NCI-H1694 (cell line): ENCODE data around the gene RTCB.

ENCODE experiments used
- DNase-seq: peaks from one replicate; lab custom pipeline; 2025; lab: John Stamatoyannopoulos, UW

RTCB gene

GRCh38 chr22:32411829-32412592 is at the start of gene RTCB:
Gene RTCB (minus strand): TSS chr22:32412247. CDS start chr22:32412156, 91 bp downstream.
- peak; percentile 75 for DNase-seq

GRCh38 chr22:32457031-32457430 is 45.0 kb upstream of the RTCB start:
- no peak for DNase-seq

GRCh38 chr22:32448980-32449379 is 36.9 kb upstream of the RTCB start:
- no peak for DNase-seq

GRCh38 chr22:32446321-32446720 is 34.3 kb upstream of the RTCB start:
- DNase-seq: no peak

GRCh38 chr22:32444068-32444467 is 32.0 kb upstream of the RTCB start:
- DNase-seq: no peak

GRCh38 chr22:32430352-32430751 is 18.3 kb upstream of the RTCB start:
- DNase-seq: no peak

- no peak for DNase-seq
Measured at GRCh38 chr22:32426881-32427280, 14.8 kb upstream of the RTCB start.

GRCh38 chr22:32423664-32424063 is 11.6 kb upstream of the RTCB start:
- DNase-seq: no peak

GRCh38 chr22:32422062-32422461 is 10.0 kb upstream of the RTCB start:
- DNase-seq: no peak

GRCh38 chr22:32421484-32421883 is 9.4 kb upstream of the RTCB start:
- no peak for DNase-seq

- no peak for DNase-seq
Measured at GRCh38 chr22:32417906-32418305, 5.9 kb upstream of the RTCB start.

- DNase-seq: no peak
Measured at GRCh38 chr22:32416556-32417085, 4.6 kb upstream of the RTCB start.

GRCh38 chr22:32414191-32414590 is 2.1 kb upstream of the RTCB start:
- no peak for DNase-seq

GRCh38 chr22:32413719-32414118 is 1.7 kb upstream of the RTCB start:
- peak; percentile 1 for DNase-seq

- DNase-seq: no peak
Measured at GRCh38 chr22:32411402-32411801, 645 bp downstream of the RTCB start.

- no peak for DNase-seq
Measured at GRCh38 chr22:32410459-32410858, 1.6 kb downstream of the RTCB start.

- no peak for DNase-seq
Measured at GRCh38 chr22:32409977-32410376, 2.1 kb downstream of the RTCB start.

- no peak for DNase-seq
Measured at GRCh38 chr22:32407936-32408335, 4.1 kb downstream of the RTCB start.

GRCh38 chr22:32407312-32407711 is 4.7 kb downstream of the RTCB start:
- no peak for DNase-seq

GRCh38 chr22:32404021-32404420 is 8.0 kb downstream of the RTCB start:
- DNase-seq: no peak

- no peak for DNase-seq
Measured at GRCh38 chr22:32401486-32401885, 10.6 kb downstream of the RTCB start.

GRCh38 chr22:32396746-32397145 is 15.3 kb downstream of the RTCB start:
- no peak for DNase-seq

GRCh38 chr22:32396255-32396654 is 15.8 kb downstream of the RTCB start:
- no peak for DNase-seq

GRCh38 chr22:32395107-32395506 is 16.9 kb downstream of the RTCB start:
- no peak for DNase-seq
